Right lobe of liver (tissue), 4 donors: ENCODE measurements around the gene CD69.

Experiments used
- CTCF ChIP-seq, 4 donors: fragments of 200-600 bp in 3 of 4; fragments of 450-650 bp in 1 of 4; IDR thresholded peaks; one replicate each; pipeline versions ENCODE4 v1.5.1 to v1.8.0; 2016 to 2022; ENCODE audit warnings: antibody characterized with exemption in 4 of 4, mild to moderate bottlenecking in 2 of 4
- POLR2A ChIP-seq: fragments of 450-650 bp; IDR thresholded peaks from one replicate; pipeline ENCODE4 v1.6.1; 2017; ENCODE audit warnings: antibody characterized with exemption, mild to moderate bottlenecking
- donor health status: DM: no; HTN: no; CAD: no.
- donor health status: DM: no; HTN: no; CAD: no.
- donor health status: DM: no; HTN: yes; CAD: no.

- TF ChIP-seq CTCF (IDR thresholded peaks at IDR 0.05) (no peak), POLR2A (peak; percentile 64)
These were observed at the start of gene CD69 for GRCh38 chr12:9760699-9761418.
